Kidney (tissue), 14 donors: ENCODE measurements around the gene UBE4B. TPM values are rescaled to one million over a fixed set of nuclear protein-coding genes. Genes with fewer than 3 reads are reported as not detected.

Experiments used
- DNase-seq, 5 donors: peaks; one replicate each; pipeline ENCODE4 v3.0.0-alpha.2; 2013 to 2020
- FAIRE-seq: peaks from 2 replicates; lab custom pipeline; 2012; peaks lifted over from hg19 to GRCh38; lab: Jason Lieb, UNC
- H3K27ac ChIP-seq, 2 donors: one replicate each; pipeline ENCODE4 v1.7.0; 2013; ENCODE audit warnings: low read depth in 2 of 2, low read length in 2 of 2, inconsistent platforms in 1 of 2
- H3K27me3 ChIP-seq: one replicate; pipeline ENCODE4 v1.7.1; 2013; ENCODE audit warnings: low read length, inconsistent platforms; ENCODE audit not compliant: control insufficient read depth, insufficient read depth
- H3K36me3 ChIP-seq, 3 donors: one replicate each; pipeline versions ENCODE4 v1.7.0 to v1.7.1; 2013; ENCODE audit warnings: low read length in 3 of 3, control low read depth in 1 of 3, inconsistent platforms in 1 of 3; ENCODE audit not compliant: insufficient read depth in 3 of 3, control insufficient read depth in 2 of 3
- H3K4me1 ChIP-seq, 3 donors: one replicate each; pipeline versions ENCODE4 v1.7.0 to v1.7.1; 2013; ENCODE audit warnings: low read length in 3 of 3, inconsistent platforms in 1 of 3, low read depth in 1 of 3; ENCODE audit not compliant: control insufficient read depth in 2 of 3, insufficient read depth in 2 of 3
- H3K4me3 ChIP-seq, 3 donors: one replicate each; pipeline versions ENCODE4 v1.7.0 to v1.8.1; 2013; ENCODE audit warnings: low read length in 3 of 3, control low read depth in 1 of 3, inconsistent platforms in 1 of 3
- H3K9ac ChIP-seq, 3 donors: one replicate each; pipeline versions ENCODE4 v1.7.0 to v1.7.1; 2013; ENCODE audit warnings: low read length in 3 of 3, control low read depth in 1 of 3, inconsistent platforms in 1 of 3
- H3K9me3 ChIP-seq, 3 donors: one replicate each; pipeline versions ENCODE4 v1.7.0 to v1.7.1; 2013; ENCODE audit warnings: low read length in 3 of 3, control low read depth in 1 of 3, inconsistent platforms in 1 of 3; ENCODE audit not compliant: control insufficient read depth in 2 of 3, insufficient read depth in 1 of 3
- intact Hi-C: fragments of 100-400 bp; cut with DNase I; formaldehyde crosslinking; loops from one replicate; pipeline ENCODE4 v1.11.1; 2022
- polyA plus RNA-seq: library from polyadenylated mRNA; stranded (reverse); fragments of 350-450 nt; fragmentation: Illumina TruSeq; extraction: RNeasy Lipid Tissue Mini Kit (QIAGEN cat#74804); gene quantifications from one replicate; pipeline ENCODE4 v1.2.3, GENCODE V29; 2014; ENCODE audit warnings: low read depth, low replicate concordance; ENCODE audit not compliant: insufficient read depth
- total RNA-seq: library from RNA; stranded (reverse); fragmentation: NEBNext Ultra II Directional; extraction: Animal tissue kit (Norgen Biotek cat#: 25700); gene quantifications from one replicate; pipeline ENCODE4 v1.2.1, GENCODE V29; 2021
- TF ChIP-seq, protein P1 (sequence below): IDR thresholded peaks from 3 replicates; pipeline ENCODE4 v1.5.1; 2012; ENCODE audit warnings: mild to moderate bottlenecking, moderate library complexity, borderline replicate concordance; ENCODE audit not compliant: insufficient read depth; ENCODE audit errors: extremely low read depth
- donor health status: control.
- donor health status: control.
- donor health status: control.
- donor health status: control.
- donor health status: control.
- donor health status: DM: yes; HTN: yes; CAD: no.
- donor health status: Normal renal cell carcinoma (clear cell type).

UBE4B gene
- total and polyA plus RNA-seq, 2 donors from 2014 or later, result 13.3 to 33.5 TPM

DNA sequence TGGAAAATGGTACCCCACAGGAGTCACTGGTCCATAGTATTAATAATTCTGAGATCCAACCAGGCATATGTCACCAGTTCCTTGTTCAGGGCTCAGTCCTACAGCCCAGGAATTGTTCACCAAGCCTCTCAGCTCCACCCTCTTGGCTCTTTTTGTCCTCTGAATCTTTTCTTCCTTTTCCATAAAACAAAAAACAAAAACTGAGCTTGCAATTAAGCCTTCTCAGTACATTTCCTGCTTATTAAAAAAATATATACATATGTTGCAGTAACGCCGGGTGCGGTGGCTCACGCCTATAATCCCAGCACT is 154.2 kb downstream of the UBE4B start:
- H3K27me3 ChIP-seq, result no peaks in the 10 kb centered on the region
- no peaks in the 10 kb centered on the region for H3K4me1 ChIP-seq
- H3K9me3 ChIP-seq, result no peaks in the 10 kb centered on the region
- DNase-seq (no peak), FAIRE-seq (no peak)
- H3K36me3 ChIP-seq, result no peaks in the 10 kb centered on the region
- H3K9ac ChIP-seq, result no peak overlapping the region
- intact Hi-C loops, result no loop called here
- H3K4me3 ChIP-seq, result no peak overlapping the region
- TF ChIP-seq, protein P1, sequence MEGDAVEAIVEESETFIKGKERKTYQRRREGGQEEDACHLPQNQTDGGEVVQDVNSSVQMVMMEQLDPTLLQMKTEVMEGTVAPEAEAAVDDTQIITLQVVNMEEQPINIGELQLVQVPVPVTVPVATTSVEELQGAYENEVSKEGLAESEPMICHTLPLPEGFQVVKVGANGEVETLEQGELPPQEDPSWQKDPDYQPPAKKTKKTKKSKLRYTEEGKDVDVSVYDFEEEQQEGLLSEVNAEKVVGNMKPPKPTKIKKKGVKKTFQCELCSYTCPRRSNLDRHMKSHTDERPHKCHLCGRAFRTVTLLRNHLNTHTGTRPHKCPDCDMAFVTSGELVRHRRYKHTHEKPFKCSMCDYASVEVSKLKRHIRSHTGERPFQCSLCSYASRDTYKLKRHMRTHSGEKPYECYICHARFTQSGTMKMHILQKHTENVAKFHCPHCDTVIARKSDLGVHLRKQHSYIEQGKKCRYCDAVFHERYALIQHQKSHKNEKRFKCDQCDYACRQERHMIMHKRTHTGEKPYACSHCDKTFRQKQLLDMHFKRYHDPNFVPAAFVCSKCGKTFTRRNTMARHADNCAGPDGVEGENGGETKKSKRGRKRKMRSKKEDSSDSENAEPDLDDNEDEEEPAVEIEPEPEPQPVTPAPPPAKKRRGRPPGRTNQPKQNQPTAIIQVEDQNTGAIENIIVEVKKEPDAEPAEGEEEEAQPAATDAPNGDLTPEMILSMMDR, result no peak
- H3K27ac ChIP-seq, result no peak overlapping the region

DNA sequence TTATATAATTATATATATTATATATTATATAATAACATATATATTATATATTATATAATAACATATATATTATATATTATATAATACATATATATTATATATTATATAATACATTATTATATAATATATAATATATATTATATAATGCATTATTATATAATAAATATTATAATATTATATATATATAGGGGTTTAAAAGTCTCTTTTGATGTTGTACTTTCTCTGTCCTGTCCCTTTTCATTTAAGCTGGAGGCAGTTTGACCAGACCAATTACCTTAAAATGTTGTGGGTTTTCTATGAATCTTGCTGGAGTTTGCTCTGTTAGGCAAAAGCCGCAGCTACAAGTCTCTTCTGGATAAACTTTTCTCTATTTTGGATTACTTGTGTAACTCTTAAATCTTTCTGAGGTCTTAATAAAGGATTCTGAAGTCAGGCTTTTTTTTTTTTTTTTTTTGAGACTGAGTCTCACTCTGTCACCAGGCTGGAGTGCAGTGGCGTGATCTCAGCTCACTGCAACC is 155.4 kb downstream of the UBE4B start:
- intact Hi-C loops, result no loop called here
- Histone ChIP-seq H3K4me3 (no peak overlapping the region), H3K27ac (no peak overlapping the region), H3K9me3 (no peaks in the 10 kb centered on the region), H3K4me1 (no peaks in the 10 kb centered on the region), H3K27me3 (no peaks in the 10 kb centered on the region), H3K9ac (no peak overlapping the region), H3K36me3 (no peaks in the 10 kb centered on the region)
- no peak for DNase-seq
- TF ChIP-seq, protein P1, result no peak
- no peak for FAIRE-seq

DNA sequence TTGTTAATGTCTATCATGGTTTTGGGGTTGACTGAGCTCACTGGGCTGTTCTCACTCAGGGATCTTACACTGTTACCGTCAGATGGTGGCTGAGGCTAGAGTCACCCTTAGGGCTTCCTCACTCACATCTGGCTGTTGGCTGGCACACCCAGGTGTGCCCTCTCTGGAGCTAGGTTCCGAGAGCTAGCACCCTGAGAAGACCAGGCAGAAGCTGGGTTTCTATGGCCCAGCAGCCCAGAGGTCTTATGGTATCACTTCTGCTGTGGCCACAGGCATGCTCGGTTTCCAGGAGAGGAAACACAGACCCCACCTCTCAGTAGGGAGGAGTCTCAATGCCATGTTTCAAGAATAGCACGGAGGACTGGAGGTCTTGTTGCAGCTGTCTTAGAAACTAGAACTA is 156.9 kb downstream of the UBE4B start:
- Histone ChIP-seq H3K4me1 (no peaks in the 10 kb centered on the region), H3K9ac (no peak overlapping the region), H3K27ac (no peak overlapping the region), H3K36me3 (no peaks in the 10 kb centered on the region), H3K27me3 (no peaks in the 10 kb centered on the region), H3K4me3 (no peak overlapping the region), H3K9me3 (no peaks in the 10 kb centered on the region)
- intact Hi-C loops, result no loop called here
- DNase-seq (no peak), FAIRE-seq (no peak)
- TF ChIP-seq, protein P1, result no peak

DNA sequence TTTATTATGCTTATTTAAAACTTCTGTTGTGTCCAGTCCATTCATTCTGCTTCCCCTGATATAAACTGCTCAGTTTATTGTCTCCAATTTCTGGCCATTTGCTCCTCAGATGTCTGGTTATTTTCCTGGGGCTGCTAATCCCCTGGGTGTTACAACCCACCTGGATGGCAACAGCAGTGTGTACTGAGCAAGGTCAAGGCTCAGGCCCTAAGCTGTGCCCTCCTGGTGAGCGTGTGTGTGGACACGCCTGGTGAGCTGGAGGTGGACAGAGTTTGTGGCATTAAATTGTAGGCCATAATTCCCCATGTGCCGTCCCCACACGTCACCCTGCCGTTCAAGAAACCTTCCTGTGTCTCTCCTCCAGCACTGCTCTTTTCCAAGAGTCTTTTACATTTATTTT is 159.5 kb downstream of the UBE4B start:
- no peaks in the 10 kb centered on the region for H3K4me1 ChIP-seq
- no peaks in the 10 kb centered on the region for H3K9me3 ChIP-seq
- no peaks in the 10 kb centered on the region for H3K27me3 ChIP-seq
- no peak overlapping the region for H3K27ac ChIP-seq
- no peak overlapping the region for H3K9ac ChIP-seq
- no peaks in the 10 kb centered on the region for H3K36me3 ChIP-seq
- TF ChIP-seq, protein P1, result no peak
- peak in 1 of 5 donors; percentile 25 for DNase-seq
- H3K4me3 ChIP-seq, result no peak overlapping the region
- no peak for FAIRE-seq
- intact Hi-C loops, result no loop called here
